Breast epithelium (tissue), 4 donors: ENCODE data around the gene WDR43. TPM values are rescaled to one million over a fixed set of nuclear protein-coding genes. Genes with fewer than 3 reads are reported as not detected.

ENCODE experiments used
- DNase-seq, 2 donors: peaks; one replicate each; pipeline ENCODE4 v3.0.0-alpha.2; 2019; ENCODE audit warnings: low spot score in 2 of 2
- H3K27ac ChIP-seq, 2 donors: fragments of 200-600 bp; sonication (generic) in 1 of 2; one replicate each; pipeline ENCODE4 v1.5.1; 2016 to 2019; ENCODE audit warnings: mild to moderate bottlenecking in 1 of 2
- H3K27me3 ChIP-seq, 2 donors: fragments of 200-600 bp; sonication (generic) in 1 of 2; one replicate each; pipeline versions ENCODE4 v1.5.1 to v1.6.0; 2017 to 2019; ENCODE audit warnings: control low read depth in 1 of 2, mild to moderate bottlenecking in 1 of 2
- H3K36me3 ChIP-seq: fragments of 200-600 bp; one replicate; pipeline ENCODE4 v1.5.1; 2019
- H3K4me1 ChIP-seq, 2 donors: fragments of 200-600 bp; sonication (generic); one replicate each; pipeline ENCODE4 v1.5.1; 2016 to 2019; ENCODE audit warnings: control low read depth in 1 of 2
- H3K4me3 ChIP-seq, 3 donors: fragments of 200-600 bp; sonication (generic); 1 replicate in 2 of 3; 2 replicates in 1 of 3; pipeline ENCODE4 v1.5.1; 2016 to 2019; ENCODE audit warnings: mild to moderate bottlenecking in 3 of 3, moderate library complexity in 2 of 3
- H3K9me3 ChIP-seq, 2 donors: fragments of 200-600 bp; sonication (generic) in 1 of 2; one replicate each; pipeline ENCODE4 v1.5.1; 2016 to 2019; ENCODE audit warnings: control low read depth in 1 of 2
- CTCF ChIP-seq, 3 donors: fragments of 450-650 bp; IDR thresholded peaks; one replicate each; pipeline ENCODE4 v1.5.1; 2016 to 2017; ENCODE audit warnings: antibody characterized with exemption in 3 of 3, mild to moderate bottlenecking in 3 of 3, moderate library complexity in 3 of 3
- POLR2A ChIP-seq: fragments of 450-650 bp; IDR thresholded peaks from one replicate; pipeline ENCODE4 v1.6.1; 2016; ENCODE audit warnings: antibody characterized with exemption, mild to moderate bottlenecking, moderate library complexity
- POLR2AphosphoS5 ChIP-seq, 3 donors: sonication (generic); formaldehyde crosslinking; IDR thresholded peaks; one replicate each; pipeline ENCODE4 v1.6.1; 2017; ENCODE audit warnings: antibody characterized with exemption in 3 of 3
- intact Hi-C: fragments of 100-400 bp; cut with DNase I; formaldehyde crosslinking; loops from one replicate; pipeline ENCODE4 v1.15.1; 2023; ENCODE audit warnings: low total_unique reads
- total RNA-seq, 3 donors: library from RNA; depleted of rRNA; stranded (reverse); fragments of >200 nt; gene quantifications; one replicate each; pipeline ENCODE4 v1.1.0, GENCODE V29; 2016

WDR43 gene
- total RNA-seq, 3 donors from 2014 or later: 55.1 to 67.8 (median 64.5) TPM

GRCh38 chr2:28902584-28902983 lies 8.1 kb downstream of the WDR43 start:
- no peak for DNase-seq
- H3K36me3 ChIP-seq: no peaks in the 10 kb centered on the region
- TF ChIP-seq POLR2AphosphoS5 (IDR thresholded peaks at IDR 0.05): no peak
- intact Hi-C loops: no loop called here
- H3K27me3 ChIP-seq: no peaks in the 10 kb centered on the region
- no peak overlapping the region for H3K27ac ChIP-seq
- no peaks in the 10 kb centered on the region for H3K9me3 ChIP-seq
- peaks cover 0 to 6% of the 10 kb centered on the region in 2 donors for H3K4me1 ChIP-seq
- H3K4me3 ChIP-seq: no peak overlapping the region

GRCh38 chr2:28904295-28904694 lies 9.8 kb downstream of the WDR43 start:
- Histone ChIP-seq H3K27me3 (no peaks in the 10 kb centered on the region), H3K27ac (no peak overlapping the region), H3K9me3 (no peaks in the 10 kb centered on the region), H3K4me1 (no peaks in the 10 kb centered on the region), H3K4me3 (no peak overlapping the region), H3K36me3 (no peaks in the 10 kb centered on the region)
- DNase-seq: no peak
- intact Hi-C loops: no loop called here
- TF ChIP-seq POLR2AphosphoS5 (IDR thresholded peaks at IDR 0.05) (no peak), CTCF (IDR thresholded peaks at IDR 0.05) (no peak), POLR2A (no peak)

- no peak overlapping the region for H3K27ac ChIP-seq
- H3K27me3 ChIP-seq: no peaks in the 10 kb centered on the region
- no peak overlapping the region for H3K4me3 ChIP-seq
- DNase-seq: no peak
- H3K4me1 ChIP-seq: no peaks in the 10 kb centered on the region
- H3K9me3 ChIP-seq: no peaks in the 10 kb centered on the region
- H3K36me3 ChIP-seq: no peaks in the 10 kb centered on the region
- TF ChIP-seq POLR2AphosphoS5 (IDR thresholded peaks at IDR 0.05) (no peak), CTCF (IDR thresholded peaks at IDR 0.05) (no peak), POLR2A (no peak)
- intact Hi-C loops: no loop called here
Observed at GRCh38 chr2:28904802-28905457, 10.5 kb downstream of the WDR43 start.

DNA sequence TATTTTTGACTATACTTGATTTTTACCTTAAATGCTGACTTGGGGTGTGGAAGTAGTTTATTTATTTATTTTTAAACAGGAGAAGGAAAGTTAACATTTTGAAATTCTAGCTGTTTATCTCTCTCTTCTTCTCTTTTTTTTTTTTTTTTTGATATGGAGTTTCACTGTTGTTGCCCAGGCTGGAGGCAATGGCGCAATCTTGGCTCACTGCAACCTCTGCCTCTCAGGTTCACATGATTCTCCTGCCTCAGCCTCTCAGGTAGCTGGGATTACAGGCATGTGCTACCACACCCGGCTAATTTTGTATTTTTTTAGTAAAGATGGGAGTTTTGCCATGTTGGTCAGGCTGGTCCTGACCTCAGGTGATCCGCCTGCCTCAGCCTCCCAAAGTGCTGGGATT lies 11.1 kb downstream of the WDR43 start:
- no peak for TF ChIP-seq CTCF (IDR thresholded peaks at IDR 0.05)
- no peak for TF ChIP-seq POLR2AphosphoS5 (IDR thresholded peaks at IDR 0.05)
- TF ChIP-seq POLR2A: no peak
- intact Hi-C loops: no loop called here
- H3K27me3 ChIP-seq: no peaks in the 10 kb centered on the region
- no peak overlapping the region for H3K27ac ChIP-seq
- H3K36me3 ChIP-seq: no peaks in the 10 kb centered on the region
- no peak overlapping the region for H3K4me3 ChIP-seq
- no peaks in the 10 kb centered on the region for H3K4me1 ChIP-seq
- no peaks in the 10 kb centered on the region for H3K9me3 ChIP-seq
- DNase-seq: no peak

- Histone ChIP-seq H3K36me3 (no peaks in the 10 kb centered on the region), H3K27ac (no peak overlapping the region), H3K4me3 (no peak overlapping the region), H3K27me3 (no peaks in the 10 kb centered on the region), H3K4me1 (no peaks in the 10 kb centered on the region), H3K9me3 (no peaks in the 10 kb centered on the region)
- intact Hi-C loops: no loop called here
- no peak for DNase-seq
- no peak for TF ChIP-seq POLR2A
Observed at GRCh38 chr2:28906376-28906775, 11.9 kb downstream of the WDR43 start.

- no peaks in the 10 kb centered on the region for H3K36me3 ChIP-seq
- no peak overlapping the region for H3K4me3 ChIP-seq
- H3K4me1 ChIP-seq: no peaks in the 10 kb centered on the region
- H3K27me3 ChIP-seq: no peaks in the 10 kb centered on the region
- no peak overlapping the region for H3K27ac ChIP-seq
- TF ChIP-seq CTCF (IDR thresholded peaks at IDR 0.05) (no peak), POLR2AphosphoS5 (IDR thresholded peaks at IDR 0.05) (no peak), POLR2A (no peak)
- intact Hi-C loops: no loop called here
- DNase-seq: no peak
- H3K9me3 ChIP-seq: no peaks in the 10 kb centered on the region
Observed at GRCh38 chr2:28906821-28907220, 12.4 kb downstream of the WDR43 start.
